Astrocyte (in vitro differentiated cells and primary cell): ENCODE results near the gene SLC9C1.

Experiments used
- EZH2 ChIP-seq: IDR thresholded peaks from 2 replicates; pipeline ENCODE4 v1.6.1; 2012; ENCODE audit warnings: mild to moderate bottlenecking, low read length, inconsistent platforms; ENCODE audit not compliant: insufficient read depth
- TF ChIP-seq, protein P1 (sequence below): IDR thresholded peaks from 2 replicates; pipeline ENCODE4 v1.5.1; 2011; ENCODE audit warnings: low read depth, mild to moderate bottlenecking, inconsistent platforms, low read length, moderate library complexity; ENCODE audit not compliant: insufficient read depth

DNA sequence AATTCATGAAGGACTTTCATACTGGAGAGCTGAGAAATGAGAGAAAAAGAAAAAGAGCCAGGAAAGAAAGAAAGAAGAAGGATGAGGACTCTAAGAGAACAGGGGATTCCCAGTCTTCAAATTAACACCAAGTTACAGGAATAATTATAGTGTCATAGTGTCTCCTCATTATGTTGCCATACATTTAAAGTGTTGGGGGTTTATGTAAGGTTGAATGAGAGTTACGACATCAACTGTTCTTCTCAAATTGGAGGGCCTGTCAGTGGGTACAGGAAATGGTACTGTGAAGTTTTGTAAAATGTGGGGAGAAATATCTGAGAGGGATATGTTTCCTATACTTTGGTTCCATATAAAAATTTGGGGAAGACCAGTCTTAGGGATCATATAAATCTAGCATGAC lies 26.7 kb upstream of the SLC9C1 start:
- TF ChIP-seq, protein P1, sequence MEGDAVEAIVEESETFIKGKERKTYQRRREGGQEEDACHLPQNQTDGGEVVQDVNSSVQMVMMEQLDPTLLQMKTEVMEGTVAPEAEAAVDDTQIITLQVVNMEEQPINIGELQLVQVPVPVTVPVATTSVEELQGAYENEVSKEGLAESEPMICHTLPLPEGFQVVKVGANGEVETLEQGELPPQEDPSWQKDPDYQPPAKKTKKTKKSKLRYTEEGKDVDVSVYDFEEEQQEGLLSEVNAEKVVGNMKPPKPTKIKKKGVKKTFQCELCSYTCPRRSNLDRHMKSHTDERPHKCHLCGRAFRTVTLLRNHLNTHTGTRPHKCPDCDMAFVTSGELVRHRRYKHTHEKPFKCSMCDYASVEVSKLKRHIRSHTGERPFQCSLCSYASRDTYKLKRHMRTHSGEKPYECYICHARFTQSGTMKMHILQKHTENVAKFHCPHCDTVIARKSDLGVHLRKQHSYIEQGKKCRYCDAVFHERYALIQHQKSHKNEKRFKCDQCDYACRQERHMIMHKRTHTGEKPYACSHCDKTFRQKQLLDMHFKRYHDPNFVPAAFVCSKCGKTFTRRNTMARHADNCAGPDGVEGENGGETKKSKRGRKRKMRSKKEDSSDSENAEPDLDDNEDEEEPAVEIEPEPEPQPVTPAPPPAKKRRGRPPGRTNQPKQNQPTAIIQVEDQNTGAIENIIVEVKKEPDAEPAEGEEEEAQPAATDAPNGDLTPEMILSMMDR, result no peak
- TF ChIP-seq EZH2, result no peak
